HepG2 (cell line): ENCODE measurements around the gene GATAD2B. TPM values are rescaled to one million over a fixed set of nuclear protein-coding genes. Genes with fewer than 3 reads are reported as not detected.

Experiments
- GFI1 ChIP-seq: sonication (generic); formaldehyde crosslinking; IDR thresholded peaks from 2 replicates; pipeline ENCODE4 v1.5.0; 2020; ENCODE audit warnings: missing genetic modification reagents, mild to moderate bottlenecking, borderline replicate concordance
- GTF3A ChIP-seq: sonication (generic); formaldehyde crosslinking; conservative IDR thresholded peaks from 2 replicates; pipeline ENCODE4 v1.4.0; 2020; ENCODE audit warnings: mild to moderate bottlenecking, missing genetic modification reagents
- HOXD1 ChIP-seq: sonication (generic); formaldehyde crosslinking; IDR thresholded peaks from 2 replicates; pipeline ENCODE4 v1.5.0; 2020; ENCODE audit warnings: missing genetic modification reagents
- KDM1A ChIP-seq: IDR thresholded peaks from 2 replicates; pipeline ENCODE4 v1.6.1; 2016; ENCODE audit warnings: missing compliant biosample characterization
- KLF16 ChIP-seq, 2 experiments: sonication (generic) in 1 of 2; formaldehyde crosslinking in 1 of 2; IDR thresholded peaks; 2 replicates each; pipeline versions ENCODE4 v1.6.1 to v1.8.0; 2016 to 2023; ENCODE audit warnings: missing genetic modification reagents in 2 of 2, missing compliant biosample characterization in 1 of 2
- RARG ChIP-seq: sonication (generic); formaldehyde crosslinking; IDR thresholded peaks from 2 replicates; pipeline ENCODE4 v1.4.0; 2020; ENCODE audit warnings: low read depth, mild to moderate bottlenecking, missing genetic modification reagents
- SALL2 ChIP-seq: sonication (generic); formaldehyde crosslinking; IDR thresholded peaks from 2 replicates; pipeline ENCODE4 v1.8.1; 2023; ENCODE audit warnings: mild to moderate bottlenecking, missing genetic modification reagents, inconsistent platforms
- TBP ChIP-seq: sonication (generic); formaldehyde crosslinking; IDR thresholded peaks from 2 replicates; pipeline ENCODE4 v1.5.0; 2020; ENCODE audit warnings: missing genetic modification reagents
- U2AF1 ChIP-seq: fragments of 200-400 bp; formaldehyde crosslinking; optimal IDR thresholded peaks from 2 replicates; pipeline ENCODE3; 2017; ENCODE audit warnings: mild to moderate bottlenecking, low read depth, low read length
- YY1 ChIP-seq: IDR thresholded peaks from 2 replicates; pipeline ENCODE4 v1.6.1; 2011; ENCODE audit warnings: low read length, low read depth, moderate library complexity, mild to moderate bottlenecking; ENCODE audit not compliant: insufficient read depth, insufficient replicate concordance
- ZNF256 ChIP-seq: sonication (generic); formaldehyde crosslinking; conservative IDR thresholded peaks from 2 replicates; pipeline ENCODE4 v1.4.0; 2020; ENCODE audit warnings: missing genetic modification reagents
- ZNF543 ChIP-seq: sonication (generic); formaldehyde crosslinking; IDR thresholded peaks from 2 replicates; pipeline ENCODE4 v1.4.0; 2020; ENCODE audit warnings: mild to moderate bottlenecking, missing genetic modification reagents
- ZNF589 ChIP-seq: sonication (generic); formaldehyde crosslinking; conservative IDR thresholded peaks from 2 replicates; pipeline ENCODE4 v1.8.0; 2022; ENCODE audit warnings: mild to moderate bottlenecking, moderate library complexity, missing genetic modification reagents
- ZNF775 ChIP-seq: sonication (generic); formaldehyde crosslinking; IDR thresholded peaks from 2 replicates; pipeline ENCODE4 v1.4.0; 2020; ENCODE audit warnings: missing genetic modification reagents, mild to moderate bottlenecking, moderate library complexity, borderline replicate concordance
- ZNF891 ChIP-seq: sonication (generic); formaldehyde crosslinking; IDR thresholded peaks from 2 replicates; pipeline ENCODE4 v1.5.0; 2020; ENCODE audit warnings: mild to moderate bottlenecking, missing genetic modification reagents
- polyA plus RNA-seq, 8 experiments: library from polyadenylated mRNA; depleted of rRNA in 3 of 8; stranded (reverse) in 7 of 8; unstranded in 1 of 8; fragments of >200 nt; fragmentation: Illumina TruSeq in 4 of 8; extraction: Trizol in 4 of 8; gene quantifications; 2 replicates each; pipeline versions ENCODE4 v1.2.1 to v1.2.3, GENCODE V29; 2011 to 2016; ENCODE audit warnings: low read depth in 4 of 8, missing spikeins in 1 of 8, mixed read lengths in 1 of 8; ENCODE audit not compliant: insufficient read depth in 1 of 8
- total RNA-seq, 5 experiments: library from RNA; depleted of rRNA; stranded (reverse); fragments of >200 nt; fragmentation: Illumina TruSeq; extraction: Trizol; gene quantifications; 2 replicates each; pipeline ENCODE4 v1.2.3, GENCODE V29; 2016; ENCODE audit warnings: low read depth in 1 of 5
- TF ChIP-seq, protein P1 (sequence below): sonication (generic); formaldehyde crosslinking; IDR thresholded peaks from 2 replicates; pipeline ENCODE4 v1.8.0; 2022; ENCODE audit warnings: missing genetic modification reagents, mild to moderate bottlenecking, moderate library complexity, borderline replicate concordance
- TF ChIP-seq, protein P2 (sequence below): sonication (generic); formaldehyde crosslinking; IDR thresholded peaks from 2 replicates; pipeline ENCODE4 v1.4.0; 2020; ENCODE audit warnings: mild to moderate bottlenecking, missing genetic modification reagents
- TF ChIP-seq, protein P3 (sequence below): sonication (generic); formaldehyde crosslinking; IDR thresholded peaks from 2 replicates; pipeline ENCODE4 v1.5.1; 2020; ENCODE audit warnings: missing genetic modification reagents, mild to moderate bottlenecking, borderline replicate concordance
- TF ChIP-seq, protein P4 (sequence below): sonication (generic); formaldehyde crosslinking; IDR thresholded peaks from 2 replicates; pipeline ENCODE4 v1.4.0; 2020; ENCODE audit warnings: missing genetic modification reagents, mild to moderate bottlenecking, borderline replicate concordance

Gene GATAD2B
- total and polyA plus RNA-seq, 2 of the 13 experiments (the other 11 are each of a cell fraction or from before 2014, with no cell fraction given), result 3.2 to 5.2 TPM

DNA sequence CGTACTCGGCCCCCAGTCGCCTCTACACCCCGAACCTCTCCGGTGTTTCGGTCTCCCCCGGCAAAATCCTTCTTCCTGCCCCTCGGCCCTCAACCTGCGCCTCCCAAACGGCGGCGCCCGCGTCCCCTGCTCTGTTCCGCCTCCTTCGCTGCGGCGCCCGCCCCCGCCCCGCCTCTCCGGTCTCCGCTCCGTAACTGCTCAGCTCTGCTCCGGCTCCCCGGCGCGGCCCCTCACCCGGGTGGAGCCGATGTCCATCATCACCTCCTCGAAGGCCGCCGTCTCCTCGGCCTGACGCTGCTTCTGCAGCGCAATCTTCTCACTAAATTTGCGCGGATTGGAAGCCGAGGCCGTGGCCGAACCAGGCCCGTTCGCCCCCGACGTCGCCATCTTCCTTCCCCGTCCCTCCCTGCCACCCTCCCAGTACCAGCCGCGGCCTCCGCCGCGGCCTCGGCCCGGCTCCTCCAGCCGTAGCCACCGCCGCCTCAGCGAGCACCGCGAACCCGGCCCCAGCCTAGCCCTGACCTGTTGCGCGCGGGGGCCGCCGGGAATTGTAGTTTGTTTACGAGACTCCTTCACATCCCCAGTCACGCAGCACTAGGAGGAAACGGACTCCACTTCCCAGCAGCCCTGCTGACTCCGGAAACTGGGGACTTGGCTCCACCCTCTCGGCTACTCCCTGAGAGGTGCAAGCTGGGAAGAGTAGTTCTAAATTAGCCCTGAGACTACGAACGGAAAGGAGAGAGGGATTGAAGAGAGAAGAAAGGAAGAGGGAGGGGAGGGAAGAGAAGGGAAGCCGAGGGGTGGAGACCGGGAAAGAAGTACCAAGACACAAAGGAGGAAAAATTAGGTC lies 35.6 kb upstream of the GATAD2B start, which contains the start of gene CRTC2 (continued):
- TF ChIP-seq, protein P1, sequence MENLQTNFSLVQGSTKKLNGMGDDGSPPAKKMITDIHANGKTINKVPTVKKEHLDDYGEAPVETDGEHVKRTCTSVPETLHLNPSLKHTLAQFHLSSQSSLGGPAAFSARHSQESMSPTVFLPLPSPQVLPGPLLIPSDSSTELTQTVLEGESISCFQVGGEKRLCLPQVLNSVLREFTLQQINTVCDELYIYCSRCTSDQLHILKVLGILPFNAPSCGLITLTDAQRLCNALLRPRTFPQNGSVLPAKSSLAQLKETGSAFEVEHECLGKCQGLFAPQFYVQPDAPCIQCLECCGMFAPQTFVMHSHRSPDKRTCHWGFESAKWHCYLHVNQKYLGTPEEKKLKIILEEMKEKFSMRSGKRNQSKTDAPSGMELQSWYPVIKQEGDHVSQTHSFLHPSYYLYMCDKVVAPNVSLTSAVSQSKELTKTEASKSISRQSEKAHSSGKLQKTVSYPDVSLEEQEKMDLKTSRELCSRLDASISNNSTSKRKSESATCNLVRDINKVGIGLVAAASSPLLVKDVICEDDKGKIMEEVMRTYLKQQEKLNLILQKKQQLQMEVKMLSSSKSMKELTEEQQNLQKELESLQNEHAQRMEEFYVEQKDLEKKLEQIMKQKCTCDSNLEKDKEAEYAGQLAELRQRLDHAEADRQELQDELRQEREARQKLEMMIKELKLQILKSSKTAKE (CRISPR knock-in tag), result no peak; the same call in 1 of the 2 replicates
- TF ChIP-seq RARG (CRISPR knock-in tag) (no peak), KDM1A (CRISPR knock-in tag) (no peak), U2AF1 (no peak), ZNF589 (CRISPR knock-in tag) (no peak), GTF3A (no peak), HOXD1 (no peak), ZNF775 (CRISPR knock-in tag) (no peak), ZNF256 (peak; percentile 88), ZNF891 (CRISPR knock-in tag) (0 out of 2 replicates have a peak, but pooled peaks have one; percentile 60), YY1 (peak; percentile 82), ZNF543 (CRISPR knock-in tag) (no peak), TBP (CRISPR knock-in tag) (peak; percentile 60; the same call in 1 of the 2 replicates), KLF16 (CRISPR knock-in tag; IDR thresholded peaks at IDR 0.05) (peak in 1 of 2 experiments; percentile 75; a peak in 2 of 4 replicates), SALL2 (peak; percentile 2; the same call in 1 of the 2 replicates), GFI1 (CRISPR knock-in tag) (no peak)
- TF ChIP-seq, protein P2, sequence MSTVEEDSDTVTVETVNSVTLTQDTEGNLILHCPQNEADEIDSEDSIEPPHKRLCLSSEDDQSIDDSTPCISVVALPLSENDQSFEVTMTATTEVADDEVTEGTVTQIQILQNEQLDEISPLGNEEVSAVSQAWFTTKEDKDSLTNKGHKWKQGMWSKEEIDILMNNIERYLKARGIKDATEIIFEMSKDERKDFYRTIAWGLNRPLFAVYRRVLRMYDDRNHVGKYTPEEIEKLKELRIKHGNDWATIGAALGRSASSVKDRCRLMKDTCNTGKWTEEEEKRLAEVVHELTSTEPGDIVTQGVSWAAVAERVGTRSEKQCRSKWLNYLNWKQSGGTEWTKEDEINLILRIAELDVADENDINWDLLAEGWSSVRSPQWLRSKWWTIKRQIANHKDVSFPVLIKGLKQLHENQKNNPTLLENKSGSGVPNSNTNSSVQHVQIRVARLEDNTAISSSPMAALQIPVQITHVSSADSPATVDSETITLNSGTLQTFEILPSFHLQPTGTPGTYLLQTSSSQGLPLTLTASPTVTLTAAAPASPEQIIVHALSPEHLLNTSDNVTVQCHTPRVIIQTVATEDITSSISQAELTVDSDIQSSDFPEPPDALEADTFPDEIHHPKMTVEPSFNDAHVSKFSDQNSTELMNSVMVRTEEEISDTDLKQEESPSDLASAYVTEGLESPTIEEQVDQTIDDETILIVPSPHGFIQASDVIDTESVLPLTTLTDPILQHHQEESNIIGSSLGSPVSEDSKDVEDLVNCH (CRISPR knock-in tag), result no peak
- TF ChIP-seq, protein P3, sequence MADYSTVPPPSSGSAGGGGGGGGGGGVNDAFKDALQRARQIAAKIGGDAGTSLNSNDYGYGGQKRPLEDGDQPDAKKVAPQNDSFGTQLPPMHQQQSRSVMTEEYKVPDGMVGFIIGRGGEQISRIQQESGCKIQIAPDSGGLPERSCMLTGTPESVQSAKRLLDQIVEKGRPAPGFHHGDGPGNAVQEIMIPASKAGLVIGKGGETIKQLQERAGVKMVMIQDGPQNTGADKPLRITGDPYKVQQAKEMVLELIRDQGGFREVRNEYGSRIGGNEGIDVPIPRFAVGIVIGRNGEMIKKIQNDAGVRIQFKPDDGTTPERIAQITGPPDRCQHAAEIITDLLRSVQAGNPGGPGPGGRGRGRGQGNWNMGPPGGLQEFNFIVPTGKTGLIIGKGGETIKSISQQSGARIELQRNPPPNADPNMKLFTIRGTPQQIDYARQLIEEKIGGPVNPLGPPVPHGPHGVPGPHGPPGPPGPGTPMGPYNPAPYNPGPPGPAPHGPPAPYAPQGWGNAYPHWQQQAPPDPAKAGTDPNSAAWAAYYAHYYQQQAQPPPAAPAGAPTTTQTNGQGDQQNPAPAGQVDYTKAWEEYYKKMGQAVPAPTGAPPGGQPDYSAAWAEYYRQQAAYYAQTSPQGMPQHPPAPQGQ, result 0 out of 2 replicates have a peak, but pooled peaks have one; percentile 20
- TF ChIP-seq, protein P4, sequence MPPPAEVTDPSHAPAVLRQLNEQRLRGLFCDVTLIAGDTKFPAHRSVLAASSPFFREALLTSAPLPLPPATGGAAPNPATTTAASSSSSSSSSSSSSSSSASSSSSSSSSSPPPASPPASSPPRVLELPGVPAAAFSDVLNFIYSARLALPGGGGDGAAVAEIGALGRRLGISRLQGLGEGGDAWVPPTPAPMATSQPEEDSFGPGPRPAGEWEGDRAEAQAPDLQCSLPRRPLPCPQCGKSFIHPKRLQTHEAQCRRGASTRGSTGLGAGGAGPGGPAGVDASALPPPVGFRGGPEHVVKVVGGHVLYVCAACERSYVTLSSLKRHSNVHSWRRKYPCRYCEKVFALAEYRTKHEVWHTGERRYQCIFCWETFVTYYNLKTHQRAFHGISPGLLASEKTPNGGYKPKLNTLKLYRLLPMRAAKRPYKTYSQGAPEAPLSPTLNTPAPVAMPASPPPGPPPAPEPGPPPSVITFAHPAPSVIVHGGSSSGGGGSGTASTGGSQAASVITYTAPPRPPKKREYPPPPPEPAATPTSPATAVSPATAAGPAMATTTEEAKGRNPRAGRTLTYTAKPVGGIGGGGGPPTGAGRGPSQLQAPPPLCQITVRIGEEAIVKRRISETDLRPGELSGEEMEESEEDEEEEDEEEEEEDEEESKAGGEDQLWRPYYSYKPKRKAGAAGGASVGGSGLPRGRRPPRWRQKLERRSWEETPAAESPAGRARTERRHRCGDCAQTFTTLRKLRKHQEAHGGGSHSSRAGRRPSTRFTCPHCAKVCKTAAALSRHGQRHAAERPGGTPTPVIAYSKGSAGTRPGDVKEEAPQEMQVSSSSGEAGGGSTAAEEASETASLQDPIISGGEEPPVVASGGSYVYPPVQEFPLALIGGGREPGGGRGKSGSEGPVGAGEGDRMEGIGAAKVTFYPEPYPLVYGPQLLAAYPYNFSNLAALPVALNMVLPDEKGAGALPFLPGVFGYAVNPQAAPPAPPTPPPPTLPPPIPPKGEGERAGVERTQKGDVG (CRISPR knock-in tag), result no peak
